ENCODE measurements around the gene PAPOLG.

PAPOLG gene

DNA sequence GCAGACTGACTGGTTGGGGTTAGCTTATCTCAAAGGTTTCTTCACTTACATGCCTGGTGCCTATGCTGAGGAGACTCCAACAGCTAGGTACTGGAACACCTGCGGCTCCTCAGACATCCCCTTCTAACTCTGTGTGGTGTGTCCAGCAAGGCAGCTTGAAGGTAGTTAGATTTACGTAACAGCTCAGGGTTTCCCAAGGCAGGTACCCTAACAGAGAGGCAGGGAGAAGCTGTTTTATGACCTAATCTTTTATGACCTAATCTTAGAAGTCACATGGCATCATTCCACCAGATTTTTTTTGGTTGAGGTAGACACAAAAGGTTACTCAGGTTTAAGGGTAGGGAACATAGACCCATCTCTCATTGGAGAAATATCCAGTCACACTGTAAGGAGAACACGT is 17.4 kb upstream of the PAPOLG start:
- no peaks in the 10 kb centered on the region for H3K9me3 ChIP-seq
- no peak overlapping the region for H3K4me3 ChIP-seq
- intact Hi-C loops (cut with DNase I; ENCODE audit: low total_unique reads) = no loop called here
- DNase-seq = no peak
- H3K4me1 ChIP-seq = peaks cover 0 to 4% (median 1%) of the 10 kb centered on the region in 4 donors
- H3K27me3 ChIP-seq = peaks cover 0 to 24% of the 10 kb centered on the region in 2 donors
- no peak overlapping the region for H3K27ac ChIP-seq
- no peak for TF ChIP-seq CTCF (IDR thresholded peaks at IDR 0.05)
- H3K36me3 ChIP-seq = no peaks in the 10 kb centered on the region

DNA sequence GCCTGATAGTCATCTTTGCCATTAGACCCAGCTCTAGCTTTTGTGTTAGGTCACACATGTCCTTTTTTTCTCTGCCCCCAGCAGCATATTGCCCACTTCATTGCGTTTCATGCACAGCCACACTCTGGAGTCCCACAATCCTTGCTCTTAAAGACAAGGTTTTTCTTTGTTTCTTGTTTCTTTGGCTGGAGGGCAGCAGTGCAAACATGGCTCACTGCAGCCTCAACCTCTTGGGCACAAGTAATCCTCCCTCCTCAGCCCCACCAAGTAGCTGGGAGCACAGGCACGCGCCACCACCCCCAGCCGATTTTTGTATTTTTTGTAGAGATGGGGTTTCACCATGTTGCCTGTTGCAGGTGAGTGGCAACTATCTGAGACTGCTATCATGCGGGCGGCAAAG is 16.9 kb upstream of the PAPOLG start:
- TF ChIP-seq CTCF (IDR thresholded peaks at IDR 0.05) = no peak
- Histone ChIP-seq H3K36me3 (no peaks in the 10 kb centered on the region), H3K27me3 (peaks cover 0 to 24% of the 10 kb centered on the region in 2 donors), H3K27ac (no peak overlapping the region), H3K4me3 (no peak overlapping the region), H3K4me1 (peaks cover 0 to 4% (median 1%) of the 10 kb centered on the region in 4 donors), H3K9me3 (no peaks in the 10 kb centered on the region)
- DNase-seq = no peak
- intact Hi-C loops (cut with DNase I; ENCODE audit: low total_unique reads) = no loop called here

- DNase-seq = no peak
- Histone ChIP-seq H3K4me3 (no peak overlapping the region), H3K36me3 (no peaks in the 10 kb centered on the region), H3K4me1 (no peaks in the 10 kb centered on the region), H3K27ac (no peak overlapping the region), H3K9me3 (no peaks in the 10 kb centered on the region), H3K27me3 (peaks cover 0 to 36% of the 10 kb centered on the region in 2 donors)
- intact Hi-C loops (cut with DNase I; ENCODE audit: low total_unique reads) = no loop called here
- TF ChIP-seq CTCF (IDR thresholded peaks at IDR 0.05) = no peak
These were observed 14.5 kb upstream of the PAPOLG start for GRCh38 chr2:60741576-60741975.

- Histone ChIP-seq H3K4me3 (no peak overlapping the region), H3K4me1 (no peaks in the 10 kb centered on the region), H3K27ac (no peak overlapping the region), H3K27me3 (peaks cover 0 to 36% of the 10 kb centered on the region in 2 donors), H3K9me3 (no peaks in the 10 kb centered on the region), H3K36me3 (no peaks in the 10 kb centered on the region)
- intact Hi-C loops (cut with DNase I; ENCODE audit: low total_unique reads) = no loop called here
- no peak for TF ChIP-seq CTCF (IDR thresholded peaks at IDR 0.05)
- DNase-seq = no peak
These were observed 13.6 kb upstream of the PAPOLG start for GRCh38 chr2:60742419-60742818.

GRCh38 chr2:60745330-60745729 is 10.7 kb upstream of the PAPOLG start:
- no peaks in the 10 kb centered on the region for H3K4me1 ChIP-seq
- no peak overlapping the region for H3K27ac ChIP-seq
- peaks cover 0 to 23% of the 10 kb centered on the region in 2 donors for H3K27me3 ChIP-seq
- no peaks in the 10 kb centered on the region for H3K36me3 ChIP-seq
- intact Hi-C loops (cut with DNase I; ENCODE audit: low total_unique reads) = no loop called here
- DNase-seq = no peak
- no peaks in the 10 kb centered on the region for H3K9me3 ChIP-seq
- no peak for TF ChIP-seq CTCF (IDR thresholded peaks at IDR 0.05)
- H3K4me3 ChIP-seq = no peak overlapping the region

GRCh38 chr2:60745761-60746160 is 10.3 kb upstream of the PAPOLG start:
- Histone ChIP-seq H3K27me3 (peaks cover 0 to 23% of the 10 kb centered on the region in 2 donors), H3K4me1 (no peaks in the 10 kb centered on the region), H3K4me3 (no peak overlapping the region), H3K27ac (no peak overlapping the region), H3K36me3 (no peaks in the 10 kb centered on the region), H3K9me3 (no peaks in the 10 kb centered on the region)
- intact Hi-C loops (cut with DNase I; ENCODE audit: low total_unique reads) = no loop called here
- no peak for DNase-seq
- TF ChIP-seq CTCF (IDR thresholded peaks at IDR 0.05) = no peak
